HG03108 (cell line): ENCODE data around the gene IL1RAPL2.
"Not testable (repeated sequence)": the region's sequence is repeated elsewhere in the genome, so short reads cannot be mapped to it uniquely, and the experiment has no call there.

ENCODE experiments used
- ATAC-seq: cut with Tn5 transposase; IDR thresholded peaks from one replicate; pipeline ENCODE4 v1.9.1; 2021; ENCODE audit warnings: moderate library complexity; ENCODE audit not compliant: unreplicated experiment

Gene IL1RAPL2

GRCh38 chrX:104669063-104669462 lies 103.1 kb downstream of the IL1RAPL2 start:
- no peak for ATAC-seq

GRCh38 chrX:104670051-104670450 lies 104.1 kb downstream of the IL1RAPL2 start:
- ATAC-seq = no peak

GRCh38 chrX:104677517-104677916 lies 111.5 kb downstream of the IL1RAPL2 start:
- ATAC-seq = not testable (repeated sequence)

DNA sequence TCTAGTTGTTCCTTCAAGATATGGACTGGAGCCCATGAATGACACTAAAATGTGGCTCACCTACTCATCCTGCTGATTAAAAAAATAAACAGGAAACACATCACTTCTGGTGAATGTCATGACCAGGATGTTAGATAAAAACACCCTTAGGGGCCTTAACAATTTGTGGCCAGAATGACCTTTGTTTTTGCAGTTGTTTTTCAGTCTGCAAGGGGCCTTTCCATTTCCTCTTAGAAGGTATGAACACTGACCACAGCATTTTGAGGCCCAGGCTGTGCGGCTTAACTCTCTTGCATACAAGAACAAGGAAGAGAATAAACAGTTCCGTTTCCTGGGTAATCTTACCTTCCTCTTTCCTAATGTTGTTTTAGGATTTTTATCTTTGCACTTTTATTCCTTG lies 113.2 kb downstream of the IL1RAPL2 start:
- ATAC-seq = no peak

- no peak for ATAC-seq
Observed at GRCh38 chrX:104681214-104681613, 115.2 kb downstream of the IL1RAPL2 start.

DNA sequence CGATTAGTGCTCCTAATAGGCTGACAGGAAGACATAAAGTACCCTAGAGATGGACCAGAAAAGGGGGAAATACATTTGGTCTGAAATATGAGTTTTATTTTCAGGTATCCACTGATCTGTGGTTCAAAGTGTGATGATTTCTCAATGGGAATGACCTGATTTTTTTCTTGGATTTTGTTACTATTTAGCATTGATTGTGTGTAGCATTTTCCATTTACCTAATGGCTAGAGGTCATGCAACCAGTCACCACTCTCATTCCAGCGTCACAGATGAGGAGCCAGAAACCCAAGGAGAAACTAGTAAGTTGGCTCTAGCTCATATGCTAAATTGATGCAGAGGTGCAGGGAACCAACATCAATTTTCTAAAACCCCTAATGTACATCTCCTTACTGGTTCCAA lies 118.1 kb downstream of the IL1RAPL2 start:
- ATAC-seq = no peak

GRCh38 chrX:104695593-104695992 lies 129.6 kb downstream of the IL1RAPL2 start:
- ATAC-seq = no peak

DNA sequence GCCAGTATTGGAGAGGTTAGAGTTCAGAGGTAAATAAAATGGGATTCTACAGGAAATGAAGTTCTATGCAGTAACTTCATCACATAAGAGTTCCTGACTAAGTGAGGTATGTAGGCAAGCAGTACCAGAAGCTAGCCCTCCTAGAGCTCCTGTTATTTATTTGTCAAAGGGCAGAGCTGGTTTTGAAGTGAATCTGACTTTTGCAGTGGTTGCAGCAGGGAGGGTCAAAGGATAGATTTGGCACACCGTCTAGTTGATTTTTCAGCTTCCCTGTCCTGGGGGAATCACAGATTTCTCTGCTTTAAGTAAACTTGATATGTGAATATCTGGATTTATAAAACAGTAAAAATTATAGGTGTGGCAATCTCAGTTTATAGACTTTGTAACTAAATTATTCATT lies 130.7 kb downstream of the IL1RAPL2 start:
- ATAC-seq = no peak

GRCh38 chrX:104697294-104697693 lies 131.3 kb downstream of the IL1RAPL2 start:
- ATAC-seq = no peak

- ATAC-seq = no peak
Observed at GRCh38 chrX:104707042-104707441, 141.0 kb downstream of the IL1RAPL2 start.

GRCh38 chrX:104707572-104707971 lies 141.6 kb downstream of the IL1RAPL2 start:
- no peak for ATAC-seq

DNA sequence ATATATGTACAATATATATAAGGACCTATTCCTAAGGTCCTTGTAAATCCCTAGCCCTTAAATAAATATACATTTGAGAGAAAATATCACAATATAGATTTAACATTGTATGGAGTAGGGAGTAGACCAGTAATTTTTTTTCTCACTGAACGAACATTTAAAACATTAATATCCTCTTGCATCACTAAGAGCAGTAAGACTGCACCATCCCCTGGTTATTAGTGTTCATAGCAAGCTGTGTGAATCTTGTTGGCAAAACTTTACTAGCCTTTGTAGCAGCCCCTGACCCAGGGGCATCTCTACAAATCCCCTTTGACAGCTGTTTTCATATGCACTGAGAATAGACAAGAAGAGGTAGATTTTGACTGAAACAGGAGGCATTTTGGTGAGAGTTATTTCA lies 146.5 kb downstream of the IL1RAPL2 start:
- no peak for ATAC-seq

DNA sequence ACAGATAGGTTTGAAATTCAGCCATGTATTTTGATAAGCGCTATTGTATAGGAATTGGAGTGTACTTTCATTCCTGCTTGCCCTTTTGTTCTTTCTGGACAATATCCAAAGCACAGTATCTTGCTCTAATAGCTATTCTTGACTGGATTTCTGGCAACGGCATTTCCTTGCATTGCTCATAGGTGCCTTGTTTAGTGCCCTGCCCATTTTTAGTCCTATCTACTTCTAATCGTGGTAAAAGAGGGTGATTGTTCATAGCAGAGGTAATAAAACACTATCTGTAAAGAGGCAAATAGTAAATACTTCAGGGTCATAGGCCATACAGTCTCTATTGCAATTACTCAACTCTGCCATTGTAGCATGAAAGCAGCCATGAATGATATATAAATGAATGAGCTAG lies 155.9 kb downstream of the IL1RAPL2 start:
- ATAC-seq = no peak

- no peak for ATAC-seq
Observed at GRCh38 chrX:104728456-104728855, 162.5 kb downstream of the IL1RAPL2 start.

- no peak for ATAC-seq
Observed at GRCh38 chrX:104742355-104742754, 176.4 kb downstream of the IL1RAPL2 start.

DNA sequence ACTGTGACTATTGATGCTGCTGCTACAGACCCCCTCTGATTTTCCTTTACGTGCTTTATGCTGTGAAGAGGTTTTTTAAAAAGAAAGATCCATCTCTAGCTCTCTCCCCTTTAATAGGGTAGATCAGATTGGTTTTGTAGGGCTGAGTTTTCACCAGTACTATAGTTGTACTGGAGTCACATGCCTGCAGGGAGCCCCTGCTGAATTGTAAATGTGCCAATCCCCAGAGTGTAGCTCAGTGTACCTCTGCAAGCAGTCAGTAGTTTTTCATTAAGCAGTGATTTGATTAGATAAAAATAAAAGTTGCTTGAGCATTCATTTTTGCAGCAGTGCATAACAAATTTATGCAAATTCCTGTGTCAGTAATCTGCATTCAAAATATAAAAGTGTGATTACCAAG lies 179.2 kb downstream of the IL1RAPL2 start:
- no peak for ATAC-seq

GRCh38 chrX:104749951-104750610 lies 184.1 kb downstream of the IL1RAPL2 start:
- no peak for ATAC-seq

DNA sequence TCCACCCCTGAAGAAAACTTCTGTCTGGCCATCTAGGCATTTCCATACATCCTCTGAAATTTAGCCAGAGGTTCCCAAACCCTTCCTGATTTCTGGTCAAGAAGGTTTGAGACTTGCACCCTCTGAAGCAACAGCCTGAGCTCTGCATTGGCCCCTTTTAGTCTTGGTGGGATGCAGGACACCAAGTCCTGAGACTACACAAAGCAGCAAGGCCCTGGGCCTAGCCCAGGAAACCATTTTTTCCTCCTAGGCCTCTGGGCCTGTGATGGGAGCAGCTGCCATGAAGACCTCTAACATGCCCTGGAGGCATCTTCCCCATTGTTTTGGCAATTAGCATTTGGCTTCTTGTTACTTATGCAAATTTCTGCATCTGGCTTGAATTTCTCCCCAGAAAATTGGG lies 196.6 kb downstream of the IL1RAPL2 start:
- no peak for ATAC-seq

GRCh38 chrX:104789784-104790183 lies 223.8 kb downstream of the IL1RAPL2 start:
- ATAC-seq = no peak

GRCh38 chrX:104795804-104796203 lies 229.8 kb downstream of the IL1RAPL2 start:
- ATAC-seq = no peak

GRCh38 chrX:104803219-104803618 lies 237.2 kb downstream of the IL1RAPL2 start:
- ATAC-seq = no peak

GRCh38 chrX:104806346-104806745 lies 240.3 kb downstream of the IL1RAPL2 start:
- no peak for ATAC-seq

DNA sequence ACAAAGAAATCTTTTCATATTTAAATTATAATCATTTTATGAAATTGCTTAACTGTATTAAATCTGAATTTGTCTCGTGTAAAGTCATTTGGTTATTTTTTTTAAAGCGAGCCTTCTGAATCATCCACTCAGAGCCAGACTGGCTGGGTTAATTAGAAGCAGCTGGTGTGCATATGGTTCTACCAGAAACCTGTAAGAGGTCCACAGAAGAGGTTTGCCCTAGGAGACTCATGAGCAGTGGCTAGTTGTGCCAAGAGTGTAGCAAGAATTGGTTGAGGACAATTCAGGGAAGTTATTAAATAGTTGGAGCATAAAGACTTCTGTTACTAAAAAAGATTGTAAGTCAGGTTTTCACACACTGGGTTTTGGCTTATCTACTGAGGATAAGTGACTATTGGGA lies 267.4 kb downstream of the IL1RAPL2 start:
- ATAC-seq = no peak
